ENCODE measurements around the gene RASSF4. TPM values are rescaled to one million over a fixed set of nuclear protein-coding genes. Genes with fewer than 3 reads are reported as not detected.

RASSF4 gene
- polyA plus RNA-seq, 1 donor (not counting 4 experiments of a cell fraction or from before 2014, with no cell fraction given): 0.20 TPM

- DNase-seq (ENCODE audit: low read depth, low spot score) (no peak), FAIRE-seq (no peak)
- dilution Hi-C loops (cut with MboI; ENCODE audit: extremely low pct_ligation_motif_present, low sequenced_read_pairs): no loop called here
- no peak overlapping the region for H3K4me3 ChIP-seq (ENCODE audit: control insufficient read depth in 2 of 3, extremely low read depth in 1 of 3, insufficient read depth in 2 of 3, low read depth in 1 of 3, low read length in 3 of 3)
- H2AFZ ChIP-seq (ENCODE audit: control insufficient read depth, low read length): no peak overlapping the region
- H3K36me3 ChIP-seq (ENCODE audit: control insufficient read depth in 2 of 2, extremely low read depth in 1 of 2, insufficient read depth in 2 of 2, low read length in 2 of 2): no peaks in the 10 kb centered on the region
- no peaks in the 10 kb centered on the region for H3K27me3 ChIP-seq (ENCODE audit: control insufficient read depth, extremely low read depth, insufficient read depth, low read length)
- no peaks in the 10 kb centered on the region for H3K9me1 ChIP-seq (ENCODE audit: control insufficient read depth, extremely low read depth, insufficient read depth, low read length)
- H3K9me3 ChIP-seq (ENCODE audit: control insufficient read depth, low read depth, low read length): no peaks in the 10 kb centered on the region
- H3K27ac ChIP-seq (ENCODE audit: control insufficient read depth, insufficient read depth, low read length): no peak overlapping the region
- TF ChIP-seq, protein P1, sequence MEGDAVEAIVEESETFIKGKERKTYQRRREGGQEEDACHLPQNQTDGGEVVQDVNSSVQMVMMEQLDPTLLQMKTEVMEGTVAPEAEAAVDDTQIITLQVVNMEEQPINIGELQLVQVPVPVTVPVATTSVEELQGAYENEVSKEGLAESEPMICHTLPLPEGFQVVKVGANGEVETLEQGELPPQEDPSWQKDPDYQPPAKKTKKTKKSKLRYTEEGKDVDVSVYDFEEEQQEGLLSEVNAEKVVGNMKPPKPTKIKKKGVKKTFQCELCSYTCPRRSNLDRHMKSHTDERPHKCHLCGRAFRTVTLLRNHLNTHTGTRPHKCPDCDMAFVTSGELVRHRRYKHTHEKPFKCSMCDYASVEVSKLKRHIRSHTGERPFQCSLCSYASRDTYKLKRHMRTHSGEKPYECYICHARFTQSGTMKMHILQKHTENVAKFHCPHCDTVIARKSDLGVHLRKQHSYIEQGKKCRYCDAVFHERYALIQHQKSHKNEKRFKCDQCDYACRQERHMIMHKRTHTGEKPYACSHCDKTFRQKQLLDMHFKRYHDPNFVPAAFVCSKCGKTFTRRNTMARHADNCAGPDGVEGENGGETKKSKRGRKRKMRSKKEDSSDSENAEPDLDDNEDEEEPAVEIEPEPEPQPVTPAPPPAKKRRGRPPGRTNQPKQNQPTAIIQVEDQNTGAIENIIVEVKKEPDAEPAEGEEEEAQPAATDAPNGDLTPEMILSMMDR (optimal IDR thresholded peaks at IDR 0.05 in 1 of 3, IDR thresholded peaks at IDR 0.05 in 1 of 3, conservative IDR thresholded peaks at IDR 0.05 in 1 of 3; ENCODE audit: extremely low read depth in 1 of 3, insufficient read depth in 2 of 3, low read length in 3 of 3): no peak
- TF ChIP-seq EZH2 (IDR thresholded peaks at IDR 0.05; ENCODE audit: low read length): no peak
- no peaks in the 10 kb centered on the region for H4K20me1 ChIP-seq (ENCODE audit: control insufficient read depth, extremely low read depth, insufficient read depth, low read length)
- H3K9ac ChIP-seq (ENCODE audit: control insufficient read depth, extremely low read depth, insufficient read depth, low read length): no peak overlapping the region
- H3K4me2 ChIP-seq (ENCODE audit: control insufficient read depth, extremely low read depth, insufficient read depth, low read depth, low read length): no peak overlapping the region
- H3K4me1 ChIP-seq (ENCODE audit: control insufficient read depth, extremely low read depth, insufficient read depth, low read length): no peaks in the 10 kb centered on the region
- H3K79me2 ChIP-seq (ENCODE audit: control insufficient read depth, insufficient read depth, low read length): no peaks in the 10 kb centered on the region
Observed at GRCh38 chr10:44921061-44921460, 38.5 kb upstream of the RASSF4 start.

DNA sequence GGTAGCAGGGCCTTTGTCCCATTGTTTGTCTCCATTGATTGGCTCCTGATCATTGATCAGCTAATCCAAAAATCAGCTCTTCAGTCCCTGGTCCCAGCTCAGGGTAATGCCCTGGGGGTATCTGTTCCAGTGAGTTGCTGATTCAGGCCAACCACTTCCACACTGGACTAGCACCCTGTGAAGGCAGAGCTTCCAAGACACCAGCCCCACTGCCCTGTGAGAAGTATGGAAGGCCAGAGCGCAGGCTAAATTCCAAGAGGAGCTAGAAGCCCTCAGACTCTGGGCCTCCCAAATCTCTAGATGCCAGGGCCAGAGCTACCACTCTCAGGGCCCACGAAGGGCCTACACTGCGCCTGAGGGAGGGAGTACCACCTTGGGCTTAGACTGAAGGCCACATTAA is 38.1 kb upstream of the RASSF4 start:
- Histone ChIP-seq H3K36me3 (ENCODE audit: control insufficient read depth in 2 of 2, extremely low read depth in 1 of 2, insufficient read depth in 2 of 2, low read length in 2 of 2) (no peaks in the 10 kb centered on the region), H3K27ac (ENCODE audit: control insufficient read depth, insufficient read depth, low read length) (no peak overlapping the region), H3K4me1 (ENCODE audit: control insufficient read depth, extremely low read depth, insufficient read depth, low read length) (no peaks in the 10 kb centered on the region), H2AFZ (ENCODE audit: control insufficient read depth, low read length) (no peak overlapping the region), H3K9ac (ENCODE audit: control insufficient read depth, extremely low read depth, insufficient read depth, low read length) (no peak overlapping the region), H3K4me2 (ENCODE audit: control insufficient read depth, extremely low read depth, insufficient read depth, low read depth, low read length) (no peak overlapping the region), H3K79me2 (ENCODE audit: control insufficient read depth, insufficient read depth, low read length) (no peaks in the 10 kb centered on the region), H3K9me1 (ENCODE audit: control insufficient read depth, extremely low read depth, insufficient read depth, low read length) (no peaks in the 10 kb centered on the region), H3K9me3 (ENCODE audit: control insufficient read depth, low read depth, low read length) (no peaks in the 10 kb centered on the region), H3K27me3 (ENCODE audit: control insufficient read depth, extremely low read depth, insufficient read depth, low read length) (no peaks in the 10 kb centered on the region), H4K20me1 (ENCODE audit: control insufficient read depth, extremely low read depth, insufficient read depth, low read length) (no peaks in the 10 kb centered on the region), H3K4me3 (ENCODE audit: control insufficient read depth in 2 of 3, extremely low read depth in 1 of 3, insufficient read depth in 2 of 3, low read depth in 1 of 3, low read length in 3 of 3) (no peak overlapping the region)
- DNase-seq (ENCODE audit: low read depth, low spot score) (no peak), FAIRE-seq (no peak)
- TF ChIP-seq, protein P1 (optimal IDR thresholded peaks at IDR 0.05 in 1 of 3, IDR thresholded peaks at IDR 0.05 in 1 of 3, conservative IDR thresholded peaks at IDR 0.05 in 1 of 3; ENCODE audit: extremely low read depth in 1 of 3, insufficient read depth in 2 of 3, low read length in 3 of 3): no peak
- no peak for TF ChIP-seq EZH2 (IDR thresholded peaks at IDR 0.05; ENCODE audit: low read length)
- dilution Hi-C loops (cut with MboI; ENCODE audit: extremely low pct_ligation_motif_present, low sequenced_read_pairs): no loop called here
